G401.6 (cell line): ENCODE measurements around the gene EME2.

Source experiments
- FAIRE-seq: peaks from 2 replicates; lab custom pipeline; 2012; peaks lifted over from hg19 to GRCh38; lab: Jason Lieb, UNC

Gene EME2

DNA sequence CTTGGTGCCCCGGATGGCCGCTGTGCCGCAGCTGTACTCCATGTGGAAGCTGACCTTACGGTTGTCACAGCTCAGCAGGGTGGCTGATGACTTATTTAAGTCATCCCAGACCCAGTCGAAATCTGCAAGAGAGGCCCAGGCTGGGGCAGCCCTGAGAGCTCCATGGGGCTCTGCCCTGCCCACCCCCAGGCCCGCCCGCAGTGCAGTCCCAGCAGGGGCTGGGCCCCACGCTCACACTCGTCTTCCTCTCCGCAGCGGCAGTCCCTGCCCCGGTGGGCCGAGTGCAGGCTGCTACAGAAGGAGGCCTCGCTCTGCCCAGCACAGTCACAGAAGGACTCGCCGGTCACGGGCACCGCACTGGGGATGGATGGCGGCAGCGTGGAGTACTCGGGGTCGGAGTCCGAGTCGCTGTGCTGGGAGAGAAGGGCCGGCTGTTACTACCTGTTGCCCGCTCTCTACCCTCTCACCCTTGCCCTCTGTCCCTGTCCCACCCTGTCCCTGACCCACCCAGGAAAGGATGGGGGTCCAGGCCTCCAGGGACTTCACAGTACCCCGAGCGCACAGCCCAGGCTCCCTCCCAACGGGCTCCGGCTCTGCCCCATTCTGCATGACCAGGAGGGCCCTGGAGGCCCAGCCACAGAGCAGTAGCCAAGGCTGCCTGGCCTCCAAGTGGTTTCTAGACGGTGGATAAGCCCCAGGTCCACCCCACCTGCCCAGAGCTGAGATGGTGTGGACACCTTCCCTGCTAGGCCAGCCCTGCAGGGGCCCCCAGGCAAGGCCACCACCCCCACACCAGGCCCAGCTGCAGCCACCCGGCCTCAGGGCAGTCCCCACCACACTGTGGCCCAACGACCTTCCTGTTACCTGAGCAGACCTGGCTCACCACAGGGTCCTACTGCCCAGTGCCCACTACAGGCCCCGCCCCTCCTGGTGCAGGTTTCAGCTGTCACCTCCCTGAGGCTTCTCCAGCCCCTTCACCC is 5.9 kb downstream of the EME2 start:
- no peak for FAIRE-seq

DNA sequence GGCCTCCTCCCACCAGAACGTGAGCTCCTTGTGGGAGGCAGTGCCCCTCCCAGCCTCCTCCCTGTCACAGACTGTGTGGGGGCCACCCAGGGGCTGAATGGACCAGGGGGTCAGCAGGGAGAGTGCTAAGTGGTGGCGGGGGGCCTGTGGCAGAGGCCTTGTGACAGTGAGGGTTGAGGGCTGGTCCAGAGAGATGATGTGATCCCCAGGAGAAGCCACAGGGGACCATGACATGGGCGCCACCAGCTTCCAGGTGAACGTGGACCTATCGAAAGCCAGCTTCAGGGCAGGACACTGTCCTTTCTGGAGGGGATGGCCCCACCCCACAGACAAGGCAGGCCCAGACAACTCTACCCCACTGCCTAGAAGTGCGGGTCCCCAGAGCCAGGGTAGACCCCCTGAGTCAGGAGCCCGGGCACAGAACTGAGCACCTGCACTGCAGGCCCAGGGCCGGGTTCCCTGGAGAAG is 6.7 kb downstream of the EME2 start:
- no peak for FAIRE-seq

DNA sequence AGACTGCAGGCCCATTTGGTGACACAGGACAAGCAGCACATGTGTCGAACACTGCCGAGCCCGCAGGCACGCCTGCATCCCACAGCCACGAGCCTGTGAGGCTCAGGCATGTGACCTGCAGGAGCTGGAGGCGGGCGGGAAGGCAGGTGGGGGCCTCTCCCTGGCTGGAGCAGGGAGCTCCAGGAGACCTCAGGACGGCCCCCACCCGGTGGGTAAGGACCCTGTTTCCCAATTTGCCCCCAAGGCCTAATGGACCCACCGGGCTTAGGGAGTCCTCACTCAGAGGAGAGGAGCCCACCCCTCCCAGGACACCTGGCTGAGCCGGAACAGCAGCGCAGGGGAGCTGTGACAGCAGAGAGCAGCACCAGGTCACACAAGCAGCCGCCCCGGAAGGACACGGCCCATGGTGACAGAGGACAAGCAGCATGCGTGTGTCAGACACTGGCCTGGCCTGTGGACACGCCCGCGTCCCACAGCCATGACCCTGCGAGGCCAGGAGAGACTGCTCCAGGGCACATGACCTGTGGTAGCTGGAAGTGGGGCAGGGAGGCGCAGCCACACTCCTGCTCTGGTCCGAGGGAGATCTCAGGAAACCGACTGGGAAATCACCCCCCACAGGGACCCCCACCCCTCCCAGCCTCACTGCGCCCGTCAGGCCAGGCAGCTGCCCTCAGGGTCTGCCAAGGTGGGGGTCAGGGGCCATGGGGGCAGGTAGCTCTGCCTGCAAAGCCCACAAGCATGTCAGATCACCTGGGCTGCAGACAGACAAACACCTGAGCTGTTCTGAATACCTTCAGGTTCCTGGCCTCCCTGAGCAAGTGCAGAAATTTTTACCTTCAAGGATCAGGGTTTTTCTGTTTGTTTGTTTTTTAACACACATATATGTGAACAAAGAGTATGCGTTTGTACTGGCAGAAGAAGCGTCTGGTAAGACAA is 7.4 kb downstream of the EME2 start:
- no peak for FAIRE-seq

DNA sequence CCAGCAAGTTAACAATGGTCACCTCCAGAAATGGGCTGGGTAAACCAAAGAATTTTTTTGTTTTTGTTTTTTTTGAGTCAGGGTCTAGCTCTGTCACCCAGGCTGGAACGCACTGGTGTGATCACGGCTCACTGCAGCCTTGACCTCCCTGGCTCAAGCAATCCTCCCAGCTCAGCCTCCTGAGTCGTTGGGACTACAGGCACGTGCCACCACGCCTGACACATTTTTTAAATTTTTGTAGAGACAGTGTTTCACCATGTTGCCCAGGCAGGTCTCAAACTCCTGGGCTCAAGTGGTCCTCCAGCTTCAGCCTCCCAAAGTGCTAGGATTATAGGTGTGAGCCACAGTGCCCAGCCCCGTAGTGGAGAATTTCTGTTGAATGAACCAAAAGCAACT is 8.1 kb downstream of the EME2 start:
- FAIRE-seq, result no peak

DNA sequence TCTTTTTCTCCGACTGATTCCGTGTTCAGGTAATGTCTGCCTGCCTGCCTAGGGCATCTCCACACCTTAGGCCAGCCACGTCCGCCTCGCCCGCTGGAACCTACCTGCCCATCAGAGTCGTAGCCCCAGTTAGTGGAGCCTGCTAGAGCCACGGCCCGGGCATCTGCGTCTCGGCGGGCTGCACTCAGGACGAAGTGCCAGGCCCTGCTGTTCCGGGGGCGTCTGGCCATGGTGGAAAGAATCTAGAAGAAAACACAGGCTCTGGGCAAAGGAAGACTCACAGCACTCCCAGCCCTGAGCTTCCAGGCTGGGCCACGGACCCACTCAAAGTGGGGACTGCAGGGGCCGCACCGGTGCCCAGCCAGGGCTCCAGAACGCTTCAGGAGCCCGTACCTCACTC is 8.6 kb downstream of the EME2 start:
- no peak for FAIRE-seq

DNA sequence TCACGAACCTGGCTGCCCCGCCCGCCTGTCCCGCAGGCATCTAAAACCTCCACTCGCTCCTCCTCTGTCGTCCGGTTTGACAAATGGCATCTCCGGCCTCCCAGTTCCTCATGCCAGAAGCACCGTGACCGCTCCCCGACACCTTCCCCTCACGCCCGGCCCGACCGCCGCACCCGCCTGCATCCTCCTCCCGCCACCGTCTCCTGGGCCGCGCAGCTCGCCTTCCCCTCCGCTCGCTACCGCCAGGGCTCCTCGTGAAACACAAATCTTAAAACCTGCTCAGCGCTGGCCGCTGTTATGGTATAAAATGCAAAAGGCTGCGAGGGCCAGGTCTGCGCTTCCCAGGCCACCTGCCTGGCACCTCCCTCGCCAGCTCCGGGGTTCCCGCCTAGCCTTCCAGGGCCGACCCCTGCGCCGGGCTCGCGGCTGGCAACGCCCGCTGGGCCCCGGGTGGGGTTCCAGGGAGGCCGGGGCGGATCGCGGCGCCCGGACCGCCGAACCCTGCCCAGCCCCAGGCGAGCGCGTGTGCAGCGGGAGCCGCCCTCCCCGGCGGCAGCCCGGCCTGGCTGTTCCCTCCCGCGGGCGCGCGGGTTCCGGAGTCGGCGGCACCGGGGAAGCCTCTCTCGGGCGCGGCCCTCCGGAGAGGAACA is 9.3 kb downstream of the EME2 start:
- FAIRE-seq, result no peak

DNA sequence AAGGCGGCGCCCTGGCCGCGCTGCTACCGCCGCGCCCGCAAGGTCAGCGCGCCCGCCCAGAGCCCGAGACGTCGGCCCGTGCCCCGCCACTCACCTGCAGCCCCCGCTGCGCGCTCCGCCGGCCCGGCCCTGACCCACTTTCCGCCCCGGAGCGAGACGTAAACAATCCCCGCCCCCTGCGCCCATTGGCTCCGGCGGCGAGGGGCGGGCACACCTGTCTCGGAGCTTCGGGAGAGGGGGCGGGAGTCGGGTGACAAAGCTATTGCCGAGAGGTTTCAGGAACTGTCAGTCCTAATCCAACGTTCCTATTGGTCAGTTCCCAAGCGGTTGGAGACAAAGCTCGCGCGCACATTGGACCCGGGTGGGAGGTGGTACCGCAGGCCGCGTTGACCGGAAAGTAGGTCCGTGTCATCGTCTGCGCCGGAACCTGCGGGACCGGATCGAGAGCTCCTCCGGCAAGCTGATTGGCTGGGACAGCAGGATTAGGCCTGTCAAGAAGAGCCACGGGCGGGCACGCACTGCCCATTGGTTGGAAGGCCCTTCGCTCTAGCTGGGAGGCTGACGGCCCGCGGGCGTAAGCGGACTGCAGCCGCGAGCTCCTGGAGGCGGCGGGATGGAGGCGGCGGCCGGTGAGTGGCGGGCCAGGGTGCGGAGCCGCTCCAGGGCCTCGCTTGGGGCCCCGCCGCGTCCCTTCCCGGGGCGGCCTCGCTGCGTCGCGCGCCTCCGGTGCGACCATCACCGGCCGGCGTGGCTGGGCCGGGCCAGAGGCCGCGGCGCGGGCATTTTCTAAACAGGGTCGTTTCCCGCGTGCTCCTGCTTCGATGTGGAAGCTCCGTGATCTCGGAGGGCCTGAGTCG is 10.0 kb downstream of the EME2 start, which contains the start of the genes NUBP2 and SPSB3:
Gene NUBP2 (plus strand): TSS at position 553 of the 857 bp plus-strand sequence. CDS start 61 bp downstream, at position 614.
Gene SPSB3 (minus strand): TSS at position 164 of the 857 bp plus-strand sequence. CDS start 1,088 bp downstream, outside the sequence.
- FAIRE-seq, result peak; percentile 99

DNA sequence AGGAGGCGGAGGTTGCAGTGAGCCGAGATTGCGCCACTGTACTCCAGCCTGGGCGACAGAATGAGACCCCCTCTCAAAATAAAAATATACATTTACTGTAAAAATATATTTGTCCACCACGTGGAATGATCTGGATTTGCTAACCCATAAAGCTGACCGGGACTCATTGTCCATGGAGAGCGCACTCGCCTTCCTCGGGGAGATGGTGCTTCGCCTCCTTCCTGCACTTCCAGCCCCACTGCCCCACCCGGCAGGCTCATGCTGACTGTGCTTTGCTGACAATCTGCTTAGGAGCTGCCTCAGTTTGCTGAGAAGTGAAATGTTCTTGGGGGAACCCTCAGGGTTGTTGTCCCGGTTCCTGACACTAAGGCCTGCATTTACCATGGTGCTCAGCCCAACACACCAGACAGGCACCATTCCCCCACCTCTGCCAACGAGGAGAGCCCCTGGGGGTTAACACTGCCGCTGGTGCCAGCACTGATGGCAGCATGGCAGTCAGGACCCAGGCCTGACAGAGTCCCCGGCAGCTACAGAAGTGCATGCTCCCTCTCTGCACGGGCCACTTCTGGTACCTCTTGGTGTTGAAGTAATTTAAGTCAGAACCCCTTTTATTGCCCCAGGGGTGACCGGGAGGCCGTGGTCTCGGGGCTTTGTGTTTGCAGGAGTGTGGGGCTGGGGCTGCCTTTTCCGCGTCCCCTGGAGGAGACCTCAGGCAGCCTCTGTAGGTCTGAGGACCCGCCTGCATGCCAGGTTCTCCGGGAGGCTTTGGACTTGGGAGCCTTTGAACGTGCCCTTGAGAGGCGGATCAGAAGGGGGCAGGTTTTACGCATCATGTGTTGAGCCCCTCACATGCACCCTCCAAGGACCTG is 12.6 kb downstream of the EME2 start:
- no peak for FAIRE-seq

DNA sequence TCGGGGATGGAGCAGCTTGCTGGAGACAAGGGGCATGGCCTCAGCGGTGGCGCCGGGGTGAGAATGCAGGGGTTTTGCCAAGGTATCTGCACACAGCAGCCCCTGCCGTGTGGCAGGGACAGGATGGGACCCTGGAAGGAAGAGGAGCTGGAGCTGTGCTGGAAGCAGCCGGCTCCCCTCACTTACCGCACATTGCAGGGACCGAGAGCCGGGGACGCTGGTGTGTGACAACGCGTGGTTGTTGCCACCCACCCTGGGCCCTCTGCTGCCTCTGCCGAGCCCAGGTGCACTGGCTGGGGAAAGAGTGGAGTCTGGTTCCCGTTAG is 13.2 kb downstream of the EME2 start:
- no peak for FAIRE-seq

DNA sequence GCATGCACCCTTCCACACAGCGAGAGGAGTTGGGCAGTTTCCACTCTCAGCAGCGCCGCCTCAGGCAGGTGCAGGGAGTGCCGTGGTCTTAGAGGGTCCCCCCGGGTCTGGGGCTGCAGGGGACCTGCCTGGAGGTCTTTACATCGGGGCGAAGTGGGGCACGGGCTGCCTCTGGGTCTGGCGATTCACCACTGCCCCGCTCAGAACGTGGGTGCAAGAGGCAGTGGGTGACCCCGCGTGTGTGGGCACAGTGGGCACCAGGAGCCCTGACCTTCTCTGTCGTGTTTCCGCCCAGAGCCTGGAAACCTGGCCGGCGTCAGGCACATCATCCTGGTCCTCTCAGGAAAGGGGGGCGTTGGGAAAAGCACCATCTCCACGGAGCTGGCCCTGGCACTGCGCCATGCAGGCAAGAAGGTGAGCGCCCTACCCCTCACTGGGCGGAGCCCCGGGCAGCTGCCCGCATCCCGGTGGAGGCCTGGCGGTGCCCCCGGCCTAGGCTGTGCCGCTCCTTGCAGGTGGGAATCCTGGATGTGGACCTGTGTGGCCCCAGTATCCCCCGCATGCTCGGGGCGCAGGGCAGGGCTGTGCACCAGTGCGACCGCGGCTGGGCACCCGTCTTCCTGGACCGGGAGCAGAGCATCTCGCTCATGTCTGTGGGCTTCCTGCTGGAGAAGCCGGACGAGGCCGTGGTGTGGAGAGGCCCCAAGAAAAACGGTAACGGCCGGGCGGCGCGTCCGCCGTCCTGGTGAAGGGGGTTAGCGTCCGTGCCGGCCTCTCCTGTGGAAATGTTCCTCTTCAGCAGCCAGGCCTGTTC is 13.8 kb downstream of the EME2 start:
- no peak for FAIRE-seq

DNA sequence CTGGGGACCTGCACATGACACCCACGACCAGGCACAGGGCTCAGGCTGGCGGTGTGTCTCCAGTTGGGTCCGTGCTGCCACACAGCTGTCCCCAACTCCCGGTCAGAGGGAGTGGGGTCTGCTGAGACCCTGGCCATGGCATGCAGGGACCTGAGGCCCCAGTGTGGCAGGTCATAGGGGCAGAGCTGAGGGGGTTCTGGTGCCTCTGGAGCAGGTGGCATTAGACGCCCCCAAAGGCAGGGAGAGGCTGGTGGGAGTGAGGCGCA is 14.4 kb downstream of the EME2 start:
- no peak for FAIRE-seq

DNA sequence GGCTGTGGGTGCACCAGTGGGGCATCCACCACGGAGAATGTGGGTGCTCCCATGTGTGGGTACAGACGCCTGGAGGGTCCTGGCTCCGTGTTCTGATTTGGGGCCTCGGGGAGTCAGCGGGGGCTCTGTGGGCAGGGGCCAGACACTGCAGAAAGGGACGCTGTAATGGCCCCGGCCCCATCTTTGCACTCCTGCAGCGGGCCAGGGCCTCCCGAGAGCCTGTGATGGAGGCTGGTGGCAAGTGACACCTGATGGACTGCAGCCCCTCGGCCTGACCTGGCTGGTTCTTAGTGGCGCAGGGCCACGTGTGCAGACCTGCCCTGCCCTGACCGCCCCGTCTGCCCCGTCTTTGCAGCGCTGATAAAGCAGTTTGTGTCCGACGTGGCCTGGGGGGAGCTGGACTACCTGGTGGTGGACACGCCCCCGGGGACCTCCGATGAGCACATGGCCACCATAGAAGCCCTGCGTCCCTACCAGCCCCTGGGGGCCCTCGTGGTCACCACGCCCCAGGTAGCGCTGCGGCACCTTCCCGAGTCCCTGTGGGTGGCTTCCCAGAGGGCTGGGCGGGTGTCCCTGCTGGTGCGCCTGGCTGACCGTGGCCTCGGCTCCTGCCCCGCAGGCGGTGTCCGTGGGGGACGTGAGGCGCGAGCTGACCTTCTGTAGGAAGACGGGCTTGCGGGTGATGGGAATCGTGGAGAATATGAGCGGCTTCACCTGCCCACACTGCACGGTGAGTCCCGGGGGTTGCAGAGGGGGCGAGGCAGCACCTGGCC is 14.9 kb downstream of the EME2 start:
- FAIRE-seq, result no peak

DNA sequence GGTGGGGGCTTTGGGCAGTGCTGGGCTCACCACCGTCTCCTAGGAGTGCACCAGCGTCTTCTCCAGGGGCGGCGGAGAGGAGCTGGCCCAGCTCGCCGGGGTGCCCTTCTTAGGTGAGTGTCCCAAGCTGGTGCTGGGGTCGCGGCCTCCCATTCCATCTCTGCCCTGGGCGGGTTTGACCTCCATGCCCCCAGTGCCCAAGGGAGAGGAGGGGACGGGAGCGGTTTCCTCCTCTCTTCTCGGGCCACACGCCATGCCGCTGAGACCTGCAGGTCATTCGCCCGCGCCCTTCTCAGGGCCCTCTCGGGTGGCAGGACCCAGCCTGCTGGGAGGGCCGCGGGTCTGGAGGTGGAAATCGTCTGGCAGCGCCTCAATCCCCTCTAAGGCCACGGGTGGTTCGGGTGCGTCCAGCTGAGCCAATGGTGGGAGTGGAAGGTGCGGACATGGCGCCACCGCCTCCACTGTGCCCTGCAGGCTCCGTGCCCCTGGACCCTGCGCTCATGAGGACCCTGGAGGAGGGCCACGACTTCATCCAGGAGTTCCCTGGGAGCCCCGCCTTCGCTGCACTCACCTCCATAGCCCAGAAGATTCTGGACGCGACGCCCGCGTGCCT is 15.6 kb downstream of the EME2 start:
- no peak for FAIRE-seq

DNA sequence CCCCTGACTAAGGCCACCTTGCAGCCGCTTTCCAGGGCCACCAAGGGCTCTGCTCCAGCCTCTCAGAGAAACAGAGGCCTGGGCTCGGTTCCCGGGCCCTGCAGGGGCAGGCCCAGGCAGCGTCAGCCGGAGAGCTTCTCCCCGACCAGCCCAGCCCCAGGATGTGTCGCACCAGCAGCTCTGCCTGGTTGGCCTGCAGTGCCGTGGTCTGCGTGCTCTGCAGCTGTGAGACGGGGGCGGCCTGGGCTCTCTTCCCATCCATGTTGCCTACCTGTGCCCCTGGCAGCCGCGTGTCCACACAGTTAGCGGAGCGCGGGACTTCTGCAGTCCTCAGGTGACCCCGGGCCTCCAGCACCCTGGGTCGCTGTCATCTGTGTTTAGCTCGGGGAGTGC is 16.1 kb downstream of the EME2 start:
- FAIRE-seq, result no peak

DNA sequence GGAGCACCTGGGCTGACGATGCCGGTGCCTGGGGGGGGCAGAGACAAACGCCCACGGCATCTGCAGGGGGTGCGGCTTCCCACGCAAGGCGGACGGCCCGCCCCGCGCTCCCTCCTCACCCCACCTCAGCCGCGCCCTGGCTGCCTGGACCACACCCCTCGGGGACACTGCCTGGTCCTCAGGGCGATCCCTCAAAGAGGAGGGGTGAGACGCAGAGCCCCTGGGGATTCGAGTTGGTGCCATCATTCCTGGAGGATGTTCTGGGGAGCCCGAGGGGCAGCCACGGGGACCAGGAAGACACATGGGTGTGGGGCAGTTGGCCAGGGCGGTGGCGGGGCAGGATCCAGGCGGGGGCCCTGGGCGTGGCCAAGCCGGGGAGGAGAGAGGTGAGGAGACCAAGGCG is 17.0 kb downstream of the EME2 start:
- no peak for FAIRE-seq

DNA sequence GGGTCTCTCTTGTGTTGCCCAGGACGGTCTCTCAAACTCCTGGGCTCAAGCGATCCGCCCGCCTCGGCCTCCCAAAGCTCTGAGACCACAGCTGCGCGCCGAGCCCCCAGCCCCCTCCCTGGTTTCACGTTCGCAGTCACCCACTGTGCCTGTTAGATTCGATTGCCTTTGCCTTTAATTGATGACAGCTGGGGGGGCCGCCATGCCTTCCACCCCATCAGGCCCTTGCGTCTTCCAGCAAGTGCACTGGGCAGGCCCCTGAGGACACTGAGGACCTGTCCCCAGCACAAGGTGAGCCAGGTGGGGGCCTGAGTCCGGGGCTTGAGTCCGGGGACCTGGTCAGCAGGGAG is 17.6 kb downstream of the EME2 start:
- no peak for FAIRE-seq

DNA sequence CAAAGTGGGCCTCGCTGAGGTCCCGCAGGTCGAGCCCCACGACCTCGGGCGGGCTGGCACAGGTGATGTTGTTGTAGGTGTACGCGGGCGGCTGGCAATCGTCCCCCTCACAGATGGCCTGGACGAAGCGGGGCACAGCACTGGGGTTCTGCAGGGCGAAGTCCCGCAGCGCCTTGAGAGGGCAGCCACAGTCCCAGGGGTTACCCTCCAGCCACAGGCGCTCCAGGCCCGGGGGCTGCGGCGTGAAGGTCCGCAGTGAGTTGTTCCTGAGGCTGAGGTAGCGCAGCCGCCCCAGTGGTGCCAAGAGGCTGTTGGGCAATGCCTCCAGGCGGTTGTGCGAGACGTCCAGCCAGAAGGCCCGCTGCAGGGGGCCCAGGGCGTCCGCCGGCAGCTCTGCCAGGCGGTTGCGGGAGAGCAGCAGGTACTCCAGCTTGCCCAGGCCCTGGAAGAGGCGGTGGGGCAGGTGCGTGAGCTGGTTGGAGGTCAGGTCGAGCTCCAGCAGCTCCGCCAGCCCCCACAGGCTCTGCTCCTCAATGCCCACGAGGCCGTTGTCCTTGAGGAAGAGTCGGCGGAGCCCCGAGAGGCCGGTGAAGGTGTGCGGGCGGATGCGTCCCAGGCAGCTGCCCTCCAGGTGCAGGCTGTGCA is 18.1 kb downstream of the EME2 start:
- no peak for FAIRE-seq
